ENCODE data around the gene GRID1. TPM values are rescaled to one million over a fixed set of nuclear protein-coding genes. Genes with fewer than 3 reads are reported as not detected.

The GRID1 gene
- total RNA-seq, 1 donor from 2014 or later: 0.22 TPM

DNA sequence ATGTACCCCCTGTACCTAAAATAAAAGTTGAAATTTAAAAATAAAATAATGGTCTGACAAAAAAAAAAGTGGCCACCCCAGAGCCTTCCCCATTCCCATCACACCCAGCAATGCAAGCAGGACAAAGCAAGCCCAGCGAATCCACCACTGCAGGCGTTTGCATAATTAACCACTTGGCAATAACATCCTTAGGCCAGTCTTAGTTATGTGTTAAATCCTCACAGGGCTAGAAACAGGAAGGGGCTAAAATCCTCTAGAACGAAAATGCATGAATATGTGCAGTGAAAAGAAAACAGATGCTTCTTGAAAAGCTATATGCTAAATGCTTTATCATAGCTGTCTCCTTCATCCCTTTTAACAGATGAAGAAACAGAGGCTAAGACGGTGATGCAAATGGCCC lies 229.7 kb downstream of the GRID1 start:
- Mint-ChIP-seq H3K4me1 (ENCODE audit: low read depth) (no peaks in the 10 kb centered on the region), H3K4me3 (ENCODE audit: low read depth) (no peak overlapping the region), H3K27me3 (no peaks in the 10 kb centered on the region), H3K9me3 (ENCODE audit: low read depth) (no peaks in the 10 kb centered on the region), H3K27ac (no peak overlapping the region), H3K36me3 (ENCODE audit: insufficient read depth) (no peaks in the 10 kb centered on the region)
- TF ChIP-seq, protein P1, sequence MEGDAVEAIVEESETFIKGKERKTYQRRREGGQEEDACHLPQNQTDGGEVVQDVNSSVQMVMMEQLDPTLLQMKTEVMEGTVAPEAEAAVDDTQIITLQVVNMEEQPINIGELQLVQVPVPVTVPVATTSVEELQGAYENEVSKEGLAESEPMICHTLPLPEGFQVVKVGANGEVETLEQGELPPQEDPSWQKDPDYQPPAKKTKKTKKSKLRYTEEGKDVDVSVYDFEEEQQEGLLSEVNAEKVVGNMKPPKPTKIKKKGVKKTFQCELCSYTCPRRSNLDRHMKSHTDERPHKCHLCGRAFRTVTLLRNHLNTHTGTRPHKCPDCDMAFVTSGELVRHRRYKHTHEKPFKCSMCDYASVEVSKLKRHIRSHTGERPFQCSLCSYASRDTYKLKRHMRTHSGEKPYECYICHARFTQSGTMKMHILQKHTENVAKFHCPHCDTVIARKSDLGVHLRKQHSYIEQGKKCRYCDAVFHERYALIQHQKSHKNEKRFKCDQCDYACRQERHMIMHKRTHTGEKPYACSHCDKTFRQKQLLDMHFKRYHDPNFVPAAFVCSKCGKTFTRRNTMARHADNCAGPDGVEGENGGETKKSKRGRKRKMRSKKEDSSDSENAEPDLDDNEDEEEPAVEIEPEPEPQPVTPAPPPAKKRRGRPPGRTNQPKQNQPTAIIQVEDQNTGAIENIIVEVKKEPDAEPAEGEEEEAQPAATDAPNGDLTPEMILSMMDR (IDR thresholded peaks at IDR 0.05; ENCODE audit: unreplicated experiment): no peak
- no peak for DNase-seq (ENCODE audit: low spot score, unreplicated experiment)

DNA sequence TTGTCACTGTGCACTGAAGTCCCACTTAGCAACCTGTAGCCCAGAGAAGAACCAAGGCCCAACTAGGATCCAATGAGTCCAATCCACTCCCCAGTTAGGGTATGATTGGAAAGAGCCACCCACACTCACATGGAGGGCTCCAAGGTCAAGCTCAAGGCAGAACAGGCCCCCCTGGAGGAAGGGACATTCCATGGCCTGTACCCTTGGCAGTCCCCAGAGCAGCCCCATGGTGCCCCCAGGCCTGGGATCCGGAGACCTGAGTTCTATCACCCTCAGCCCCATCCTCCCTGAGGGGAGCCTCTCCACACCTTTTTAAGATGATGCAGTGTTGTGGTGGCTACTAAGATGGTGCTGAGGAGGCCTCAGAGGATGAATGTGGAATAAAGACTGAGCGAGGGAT lies 231.4 kb downstream of the GRID1 start:
- no peaks in the 10 kb centered on the region for H3K9me3 Mint-ChIP-seq (ENCODE audit: low read depth)
- no peak for DNase-seq (ENCODE audit: low spot score, unreplicated experiment)
- TF ChIP-seq, protein P1 (IDR thresholded peaks at IDR 0.05; ENCODE audit: unreplicated experiment): no peak
- H3K4me1 Mint-ChIP-seq (ENCODE audit: low read depth): no peaks in the 10 kb centered on the region
- H3K36me3 Mint-ChIP-seq (ENCODE audit: insufficient read depth): no peaks in the 10 kb centered on the region
- H3K27me3 Mint-ChIP-seq: no peaks in the 10 kb centered on the region
- no peak overlapping the region for H3K27ac Mint-ChIP-seq
- no peak overlapping the region for H3K4me3 Mint-ChIP-seq (ENCODE audit: low read depth)

DNA sequence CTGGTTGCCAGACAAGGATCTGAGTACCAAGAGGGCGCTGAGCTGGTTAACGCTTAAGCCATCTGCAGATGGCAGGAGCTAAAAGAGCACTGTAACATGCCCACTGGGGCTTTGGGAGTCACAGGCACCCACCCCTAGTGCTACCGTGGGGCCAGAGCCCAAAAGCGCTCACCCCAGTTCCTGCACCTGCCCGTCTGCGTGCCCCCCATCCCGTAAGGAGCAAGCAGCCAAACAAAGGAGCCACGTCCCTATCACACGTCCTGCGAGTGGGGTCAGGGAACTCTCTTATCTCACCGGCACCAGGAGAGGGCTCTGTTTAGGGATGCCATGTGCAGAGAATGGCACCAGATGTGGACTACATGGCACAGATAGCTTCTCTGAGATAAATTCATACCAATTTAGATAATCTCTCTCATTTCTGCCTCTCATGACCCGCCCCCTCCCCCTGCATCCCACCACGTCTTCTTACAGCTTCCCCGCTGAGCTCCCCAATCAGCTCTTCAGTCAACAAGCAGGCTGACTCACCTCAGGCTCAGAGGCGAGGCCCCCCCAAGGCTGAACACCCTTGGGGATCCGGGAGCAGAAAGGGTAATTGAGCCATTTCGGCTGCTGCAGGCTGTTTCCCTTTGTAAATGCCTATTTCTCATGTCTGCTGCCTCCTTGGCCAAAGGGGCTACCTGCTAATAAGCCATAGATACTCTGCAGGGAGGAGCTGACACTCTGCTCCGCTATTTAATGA lies 235.7 kb downstream of the GRID1 start:
- TF ChIP-seq, protein P1 (IDR thresholded peaks at IDR 0.05; ENCODE audit: unreplicated experiment): no peak
- H3K4me1 Mint-ChIP-seq (ENCODE audit: low read depth): no peaks in the 10 kb centered on the region
- H3K9me3 Mint-ChIP-seq (ENCODE audit: low read depth): no peaks in the 10 kb centered on the region
- no peak overlapping the region for H3K4me3 Mint-ChIP-seq (ENCODE audit: low read depth)
- no peak overlapping the region for H3K27ac Mint-ChIP-seq
- H3K36me3 Mint-ChIP-seq (ENCODE audit: insufficient read depth): no peaks in the 10 kb centered on the region
- no peak for DNase-seq (ENCODE audit: low spot score, unreplicated experiment)
- peaks cover 15% of the 10 kb centered on the region for H3K27me3 Mint-ChIP-seq

DNA sequence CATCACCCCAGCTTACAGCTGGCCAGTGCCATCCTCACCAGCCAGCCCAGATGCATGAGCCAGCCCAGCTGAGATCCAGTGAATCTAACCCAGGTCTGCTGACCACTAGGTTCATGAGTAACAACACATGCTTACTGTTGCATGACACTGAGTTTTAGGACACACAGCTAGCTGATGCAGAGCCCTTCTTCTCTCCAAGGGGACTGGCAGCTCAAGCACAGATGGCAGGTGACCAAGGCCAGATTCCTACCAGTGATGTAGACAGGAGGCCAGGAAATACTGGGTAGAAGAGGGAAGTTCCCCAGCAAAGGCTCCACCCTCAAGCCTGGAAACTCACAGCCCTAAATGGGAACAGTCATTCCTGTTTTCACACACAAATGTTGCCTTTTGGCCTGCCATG lies 236.6 kb downstream of the GRID1 start:
- H3K27me3 Mint-ChIP-seq: peaks cover 18% of the 10 kb centered on the region

DNA sequence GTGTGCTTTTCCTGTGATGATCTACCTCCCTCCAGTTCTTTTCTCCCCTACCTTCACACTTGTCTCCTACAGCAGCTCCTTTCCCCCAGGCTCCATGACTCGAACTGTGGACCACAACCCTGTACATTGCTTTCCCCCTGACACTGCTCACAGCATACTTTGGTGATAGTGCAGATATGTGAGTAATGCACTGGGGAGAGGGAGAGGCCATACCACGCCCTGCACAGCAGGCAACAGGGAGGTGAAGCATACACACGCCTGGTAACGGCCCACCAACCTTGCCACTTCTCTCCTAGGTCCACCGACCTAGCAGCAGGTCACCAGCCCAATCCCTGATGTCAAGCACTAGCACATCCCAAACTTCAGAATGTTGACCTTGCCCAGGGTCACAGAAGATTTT lies 238.2 kb downstream of the GRID1 start:
- no peaks in the 10 kb centered on the region for H3K4me1 Mint-ChIP-seq (ENCODE audit: low read depth)
- H3K27ac Mint-ChIP-seq: no peak overlapping the region
- TF ChIP-seq, protein P1 (IDR thresholded peaks at IDR 0.05; ENCODE audit: unreplicated experiment): no peak
- peaks cover 18% of the 10 kb centered on the region for H3K27me3 Mint-ChIP-seq
- no peak overlapping the region for H3K4me3 Mint-ChIP-seq (ENCODE audit: low read depth)
- no peaks in the 10 kb centered on the region for H3K9me3 Mint-ChIP-seq (ENCODE audit: low read depth)
- no peak for DNase-seq (ENCODE audit: low spot score, unreplicated experiment)
- H3K36me3 Mint-ChIP-seq (ENCODE audit: insufficient read depth): no peaks in the 10 kb centered on the region

More for the DNA sequence above, 236.6 kb downstream of the GRID1 start:
- Mint-ChIP-seq H3K4me1 (ENCODE audit: low read depth) (no peaks in the 10 kb centered on the region), H3K27ac (no peak overlapping the region), H3K36me3 (ENCODE audit: insufficient read depth) (no peaks in the 10 kb centered on the region), H3K4me3 (ENCODE audit: low read depth) (no peak overlapping the region), H3K9me3 (ENCODE audit: low read depth) (no peaks in the 10 kb centered on the region)
- TF ChIP-seq, protein P1 (IDR thresholded peaks at IDR 0.05; ENCODE audit: unreplicated experiment): no peak
- DNase-seq (ENCODE audit: low spot score, unreplicated experiment): no peak

Data from progenitor cell of endocrine pancreas (in vitro differentiated cells).